ENCODE data around the gene ABCD3.
"Not testable (repeated sequence)": the region's sequence is repeated elsewhere in the genome, so short reads cannot be mapped to it uniquely, and the experiment has no call there.

ABCD3 gene

GRCh38 chr1:94416901-94417727 is 1.1 kb upstream of the ABCD3 start:
- DNase-seq: no peak

- no peak for DNase-seq
Observed at GRCh38 chr1:94417728-94417977, 536 bp upstream of the ABCD3 start.

GRCh38 chr1:94418664-94419655 is 771 bp downstream of the ABCD3 start:
- no peak for DNase-seq

- no peak for DNase-seq
Observed at GRCh38 chr1:94422115-94422820, 4.1 kb downstream of the ABCD3 start.

- no peak for DNase-seq
Observed at GRCh38 chr1:94425821-94426484, 7.8 kb downstream of the ABCD3 start.

- DNase-seq: not testable (repeated sequence)
Observed at GRCh38 chr1:94426485-94426870, 8.3 kb downstream of the ABCD3 start.

- DNase-seq: no peak
Observed at GRCh38 chr1:94428441-94428840, 10.3 kb downstream of the ABCD3 start.

GRCh38 chr1:94428927-94429528 is 10.8 kb downstream of the ABCD3 start:
- DNase-seq: not testable (repeated sequence)

GRCh38 chr1:94430066-94430465 is 11.9 kb downstream of the ABCD3 start:
- DNase-seq: not testable (repeated sequence)

- no peak for DNase-seq
Observed at GRCh38 chr1:94433866-94434265, 15.7 kb downstream of the ABCD3 start.

GRCh38 chr1:94434365-94435045 is 16.3 kb downstream of the ABCD3 start:
- DNase-seq: no peak

GRCh38 chr1:94438692-94439276 is 20.6 kb downstream of the ABCD3 start:
- no peak for DNase-seq

- DNase-seq: no peak
Observed at GRCh38 chr1:94440088-94440487, 21.9 kb downstream of the ABCD3 start.

GRCh38 chr1:94443067-94443466 is 24.9 kb downstream of the ABCD3 start:
- DNase-seq: not testable (repeated sequence)

- DNase-seq: not testable (repeated sequence)
Observed at GRCh38 chr1:94444819-94445218, 26.6 kb downstream of the ABCD3 start.

GRCh38 chr1:94445733-94446132 is 27.5 kb downstream of the ABCD3 start:
- not testable (repeated sequence) for DNase-seq

- DNase-seq: not testable (repeated sequence)
Observed at GRCh38 chr1:94446177-94446576, 28.0 kb downstream of the ABCD3 start.

GRCh38 chr1:94448741-94449140 is 30.6 kb downstream of the ABCD3 start:
- not testable (repeated sequence) for DNase-seq

GRCh38 chr1:94456736-94457135 is 38.5 kb downstream of the ABCD3 start:
- DNase-seq: no peak

GRCh38 chr1:94462606-94463005 is 44.4 kb downstream of the ABCD3 start:
- DNase-seq: no peak

GRCh38 chr1:94463056-94463764 is 45.0 kb downstream of the ABCD3 start:
- no peak for DNase-seq
